HEK293T (cell line): ENCODE data around the gene UTS2R.
"Not testable (repeated sequence)": the region's sequence is repeated elsewhere in the genome, so short reads cannot be mapped to it uniquely, and the experiment has no call there.

Experiments used
- CTCF ChIA-PET: fragments of 350-600 bp; formaldehyde crosslinking; extraction: SDS; loops from one replicate; lab custom pipeline; 2021; ENCODE audit warnings: antibody characterized with exemption, inconsistent platforms; lab: Yijun Ruan, JAX
- POLR2A ChIA-PET: fragments of 350-600 bp; formaldehyde crosslinking; extraction: SDS; loops from one replicate; lab custom pipeline; 2020; ENCODE audit warnings: antibody characterized with exemption, inconsistent platforms; lab: Yijun Ruan, JAX
- DNase-seq: peaks from one replicate; pipeline ENCODE4 v3.0.0; 2012; ENCODE audit warnings: mixed read lengths; ENCODE audit errors: extremely low spot score
- ARNT ChIP-seq: fragments of 450-650 bp; IDR thresholded peaks from 2 replicates; pipeline ENCODE4 v1.6.1; 2017; ENCODE audit warnings: mild to moderate bottlenecking
- BHLHE40 ChIP-seq: fragments of 450-650 bp; IDR thresholded peaks from 2 replicates; pipeline ENCODE4 v1.6.1; 2016; ENCODE audit warnings: mild to moderate bottlenecking, moderate library complexity, borderline replicate concordance
- CTBP1 ChIP-seq: fragments of 450-650 bp; IDR thresholded peaks from 2 replicates; pipeline ENCODE4 v1.6.1; 2016; ENCODE audit warnings: borderline replicate concordance
- ELF4 ChIP-seq: fragments of 450-650 bp; IDR thresholded peaks from 2 replicates; pipeline ENCODE4 v1.6.1; 2017; ENCODE audit warnings: antibody characterized with exemption
- FOXA1 ChIP-seq: fragments of 450-650 bp; IDR thresholded peaks from 2 replicates; pipeline ENCODE4 v1.6.1; 2016; ENCODE audit warnings: mild to moderate bottlenecking
- FOXK2 ChIP-seq: fragments of 450-650 bp; IDR thresholded peaks from 2 replicates; pipeline ENCODE4 v1.6.1; 2016; ENCODE audit warnings: mild to moderate bottlenecking
- FOXM1 ChIP-seq: fragments of 450-650 bp; IDR thresholded peaks from 2 replicates; pipeline ENCODE4 v1.6.1; 2017; ENCODE audit warnings: mild to moderate bottlenecking, borderline replicate concordance
- HDGF ChIP-seq: fragments of 450-650 bp; IDR thresholded peaks from 2 replicates; pipeline ENCODE4 v1.6.1; 2017; ENCODE audit warnings: antibody characterized with exemption, borderline replicate concordance
- L3MBTL2 ChIP-seq: fragments of 450-650 bp; conservative IDR thresholded peaks from 2 replicates; pipeline ENCODE4 v1.6.1; 2016; ENCODE audit warnings: mild to moderate bottlenecking
- LEF1 ChIP-seq: fragments of 450-650 bp; IDR thresholded peaks from 2 replicates; pipeline ENCODE4 v1.6.1; 2017; ENCODE audit warnings: mild to moderate bottlenecking, borderline replicate concordance
- NFRKB ChIP-seq: fragments of 450-650 bp; IDR thresholded peaks from 2 replicates; pipeline ENCODE4 v1.6.1; 2016; ENCODE audit warnings: mild to moderate bottlenecking, moderate library complexity
- PKNOX1 ChIP-seq: fragments of 450-650 bp; IDR thresholded peaks from 2 replicates; pipeline ENCODE4 v1.6.1; 2016
- SP1 ChIP-seq: fragments of 450-650 bp; IDR thresholded peaks from 2 replicates; pipeline ENCODE4 v1.6.1; 2017
- SUZ12 ChIP-seq: fragments of 450-650 bp; IDR thresholded peaks from 2 replicates; pipeline ENCODE4 v1.6.1; 2016; ENCODE audit warnings: mild to moderate bottlenecking
- TARDBP ChIP-seq: fragments of 450-650 bp; IDR thresholded peaks from 2 replicates; pipeline ENCODE4 v1.6.1; 2016
- ZNF384 ChIP-seq: fragments of 450-650 bp; IDR thresholded peaks from 2 replicates; pipeline ENCODE4 v1.6.1; 2016

Gene UTS2R

DNA sequence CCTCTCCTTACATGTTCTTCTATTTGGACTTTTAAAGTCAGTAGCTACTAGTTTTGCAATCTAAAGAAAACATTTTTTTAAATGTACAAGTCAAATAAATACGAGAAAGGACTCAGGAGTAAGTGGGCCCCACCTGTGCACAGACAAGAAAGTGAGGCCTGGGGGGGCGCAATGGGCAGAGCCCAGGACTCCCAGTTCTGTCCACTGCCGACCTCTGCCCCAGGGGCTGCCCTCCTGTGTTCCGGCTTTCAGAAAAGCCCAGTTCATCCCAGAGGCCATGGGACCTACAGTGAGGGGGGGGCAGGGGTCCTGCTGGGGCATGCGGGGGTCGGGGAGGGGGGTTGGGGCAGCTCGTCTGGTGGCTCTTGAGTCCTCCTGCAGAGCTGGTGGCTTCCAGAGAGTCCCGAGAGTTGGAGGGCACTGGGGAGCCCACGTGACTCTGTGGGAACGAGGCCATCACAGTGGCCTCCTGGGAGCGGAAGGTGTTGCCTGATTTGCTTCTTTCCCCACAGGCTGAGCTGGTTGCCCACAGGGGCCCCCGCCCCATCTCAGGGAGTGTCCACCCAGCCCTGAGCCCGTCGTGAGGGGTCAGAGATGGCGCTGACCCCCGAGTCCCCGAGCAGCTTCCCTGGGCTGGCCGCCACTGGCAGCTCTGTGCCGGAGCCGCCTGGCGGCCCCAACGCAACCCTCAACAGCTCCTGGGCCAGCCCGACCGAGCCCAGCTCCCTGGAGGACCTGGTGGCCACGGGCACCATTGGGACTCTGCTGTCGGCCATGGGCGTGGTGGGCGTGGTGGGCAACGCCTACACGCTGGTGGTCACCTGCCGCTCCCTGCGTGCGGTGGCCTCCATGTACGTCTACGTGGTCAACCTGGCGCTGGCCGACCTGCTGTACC, 2.4 kb downstream of the UTS2R start:
- DNase-seq: no peak
- TF ChIP-seq FOXK2 (no peak), FOXM1 (no peak), ELF4 (no peak), SUZ12 (no peak), L3MBTL2 (no peak), HDGF (no peak), SP1 (no peak), FOXA1 (no peak), NFRKB (no peak), ARNT (no peak), TARDBP (no peak), BHLHE40 (no peak)
- ChIA-PET CTCF (no interaction called here), POLR2A (interaction anchor here (1.0 kb wide), 1 partner anchor 18 kb away, joined by 3 read pairs; no protein-coding TSS in a partner anchor)

DNA sequence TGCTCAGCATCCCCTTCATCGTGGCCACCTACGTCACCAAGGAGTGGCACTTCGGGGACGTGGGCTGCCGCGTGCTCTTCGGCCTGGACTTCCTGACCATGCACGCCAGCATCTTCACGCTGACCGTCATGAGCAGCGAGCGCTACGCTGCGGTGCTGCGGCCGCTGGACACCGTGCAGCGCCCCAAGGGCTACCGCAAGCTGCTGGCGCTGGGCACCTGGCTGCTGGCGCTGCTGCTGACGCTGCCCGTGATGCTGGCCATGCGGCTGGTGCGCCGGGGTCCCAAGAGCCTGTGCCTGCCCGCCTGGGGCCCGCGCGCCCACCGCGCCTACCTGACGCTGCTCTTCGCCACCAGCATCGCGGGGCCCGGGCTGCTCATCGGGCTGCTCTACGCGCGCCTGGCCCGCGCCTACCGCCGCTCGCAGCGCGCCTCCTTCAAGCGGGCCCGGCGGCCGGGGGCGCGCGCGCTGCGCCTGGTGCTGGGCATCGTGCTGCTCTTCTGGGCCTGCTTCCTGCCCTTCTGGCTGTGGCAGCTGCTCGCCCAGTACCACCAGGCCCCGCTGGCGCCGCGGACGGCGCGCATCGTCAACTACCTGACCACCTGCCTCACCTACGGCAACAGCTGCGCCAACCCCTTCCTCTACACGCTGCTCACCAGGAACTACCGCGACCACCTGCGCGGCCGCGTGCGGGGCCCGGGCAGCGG, 3.2 kb downstream of the UTS2R start:
- no peak for DNase-seq
- CTCF ChIA-PET: no interaction called here
- no peak for TF ChIP-seq ZNF384
- TF ChIP-seq LEF1: no peak
- TF ChIP-seq PKNOX1: no peak
- no peak for TF ChIP-seq L3MBTL2
- TF ChIP-seq SUZ12: no peak
- no peak for TF ChIP-seq TARDBP
- TF ChIP-seq ARNT: no peak
- no peak for TF ChIP-seq SP1
- TF ChIP-seq FOXK2: no peak
- TF ChIP-seq FOXA1: no peak
- no peak for TF ChIP-seq HDGF
- no peak for TF ChIP-seq BHLHE40
- TF ChIP-seq FOXM1: no peak
- TF ChIP-seq NFRKB: no peak
- TF ChIP-seq CTBP1: no peak
- TF ChIP-seq ELF4: no peak
- POLR2A ChIA-PET: no interaction called here

DNA sequence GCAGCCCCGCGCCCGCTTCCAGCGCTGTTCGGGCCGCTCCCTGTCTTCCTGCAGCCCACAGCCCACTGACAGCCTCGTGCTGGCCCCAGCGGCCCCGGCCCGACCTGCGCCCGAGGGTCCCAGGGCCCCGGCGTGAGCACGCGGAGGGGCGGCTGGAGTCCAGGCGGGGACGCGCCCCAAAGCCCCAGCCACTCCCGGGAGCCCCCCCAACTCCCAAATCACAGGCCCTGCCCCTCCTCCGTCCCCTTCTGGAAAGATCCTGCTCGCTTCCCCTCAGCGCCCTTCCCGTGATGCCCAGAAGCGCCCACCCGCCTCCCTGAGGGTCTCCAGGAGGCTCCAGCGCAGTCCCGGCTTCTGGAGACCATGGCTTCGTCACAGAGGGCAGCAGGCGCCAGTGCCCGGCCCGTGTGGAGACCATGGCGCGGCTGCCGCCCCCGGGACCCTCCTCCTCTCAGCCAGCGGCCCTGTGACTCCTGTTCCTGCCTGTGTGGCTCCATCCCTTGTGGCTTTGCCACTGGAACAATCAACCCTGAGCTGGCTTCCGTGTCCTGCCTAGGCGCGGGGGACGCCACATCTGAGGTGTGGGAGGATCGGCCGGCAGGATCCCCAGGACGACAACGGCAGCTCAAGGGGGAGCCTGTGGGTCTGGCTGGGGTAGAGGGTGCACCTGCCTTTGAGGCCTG, 3.9 kb downstream of the UTS2R start:
- DNase-seq: no peak
- ChIA-PET CTCF (no interaction called here), POLR2A (no interaction called here)
- TF ChIP-seq HDGF: no peak
- TF ChIP-seq FOXK2: no peak
- no peak for TF ChIP-seq ARNT
- no peak for TF ChIP-seq L3MBTL2
- no peak for TF ChIP-seq PKNOX1
- no peak for TF ChIP-seq LEF1
- TF ChIP-seq TARDBP: no peak
- no peak for TF ChIP-seq ZNF384

GRCh38 chr17:82376042-82376730, 4.6 kb downstream of the UTS2R start:
- POLR2A ChIA-PET: no interaction called here

DNA sequence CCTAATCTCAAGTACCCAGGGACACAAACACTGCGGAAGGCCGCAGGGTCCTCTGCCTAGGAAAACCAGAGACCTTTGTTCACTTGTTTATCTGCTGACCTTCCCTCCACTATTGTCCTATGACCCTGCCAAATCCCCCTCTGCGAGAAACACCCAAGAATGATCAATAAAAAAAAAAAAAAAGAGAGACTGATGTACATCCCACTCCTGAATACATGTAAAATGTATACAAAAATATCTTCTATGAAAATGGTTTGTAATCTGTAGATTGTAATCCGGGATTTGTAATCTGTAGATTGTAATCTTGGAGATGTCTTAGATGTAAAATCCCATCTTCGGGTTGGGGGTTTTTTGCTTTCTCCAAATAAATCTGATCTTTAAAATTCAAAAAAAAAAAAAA, 5.7 kb downstream of the UTS2R start:
- POLR2A ChIA-PET: interaction anchor here (1.3 kb wide), 1 partner anchor 15 kb away, joined by 3 read pairs; no protein-coding TSS in a partner anchor
- CTCF ChIA-PET, DNase-seq: not testable (repeated sequence)

More at GRCh38 chr17:82376042-82376730, 4.6 kb downstream of the UTS2R start:
- DNase-seq: no peak
- TF ChIP-seq HDGF (no peak), SUZ12 (no peak), FOXA1 (no peak)
- CTCF ChIA-PET: no interaction called here
